ENCODE results near the gene CCBE1.
"Not testable (repeated sequence)": the region's sequence is repeated elsewhere in the genome, so short reads cannot be mapped to it uniquely, and the experiment has no call there.

The CCBE1 gene

DNA sequence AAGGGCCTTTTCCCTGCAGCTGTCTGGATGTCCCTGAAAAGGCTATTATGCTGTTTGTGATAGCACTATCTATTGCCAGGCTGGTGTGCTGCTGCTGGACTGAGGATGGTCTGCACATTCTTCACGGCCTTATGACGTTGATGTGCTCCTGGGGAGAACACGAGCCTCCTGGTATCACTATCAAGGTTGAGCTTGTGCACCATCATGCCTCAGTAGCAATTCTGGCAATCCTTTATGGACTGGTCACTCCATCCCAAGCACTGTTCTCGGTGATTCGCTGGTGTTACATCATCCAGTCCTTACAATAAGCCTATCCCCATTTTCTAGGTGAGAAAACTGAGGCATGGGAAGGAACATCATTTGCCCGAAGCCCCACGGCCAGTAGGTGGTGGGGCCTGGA is 18.2 kb upstream of the CCBE1 start:
- DNase-seq (ENCODE audit: low read depth), result no peak

GRCh38 chr18:59714096-59714495 is 16.9 kb upstream of the CCBE1 start:
- DNase-seq (ENCODE audit: low read depth), result not testable (repeated sequence)

- no peak for DNase-seq (ENCODE audit: low read depth)
Observed at GRCh38 chr18:59712311-59712710, 15.1 kb upstream of the CCBE1 start.

- DNase-seq (ENCODE audit: low read depth), result no peak
Observed at GRCh38 chr18:59708988-59709387, 11.8 kb upstream of the CCBE1 start.

GRCh38 chr18:59707306-59707705 is 10.1 kb upstream of the CCBE1 start:
- DNase-seq (ENCODE audit: low read depth), result no peak

DNA sequence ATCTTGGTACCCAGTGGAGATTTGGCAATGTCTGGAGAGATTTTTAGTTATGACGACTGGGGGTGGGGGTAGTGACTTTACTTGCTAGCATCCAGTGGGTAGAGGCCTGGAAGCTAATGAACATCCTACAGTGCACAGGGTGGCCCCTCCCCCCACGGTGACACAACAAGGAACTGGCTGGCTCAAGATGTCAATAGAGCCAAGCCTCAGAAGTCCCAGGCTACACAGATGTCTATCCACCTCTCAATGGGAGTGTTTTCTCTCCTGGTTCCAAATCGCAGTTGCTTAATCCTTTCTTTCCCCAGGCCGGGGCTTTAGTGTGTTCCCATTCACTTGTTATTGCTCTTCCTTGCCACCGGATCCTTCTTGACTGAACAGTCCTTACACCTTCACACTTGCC is 9.3 kb upstream of the CCBE1 start:
- DNase-seq (ENCODE audit: low read depth), result no peak

GRCh38 chr18:59705145-59705544 is 7.9 kb upstream of the CCBE1 start:
- DNase-seq (ENCODE audit: low read depth), result no peak

GRCh38 chr18:59704146-59704545 is 6.9 kb upstream of the CCBE1 start:
- DNase-seq (ENCODE audit: low read depth), result no peak

- no peak for DNase-seq (ENCODE audit: low read depth)
Observed at GRCh38 chr18:59701272-59701671, 4.0 kb upstream of the CCBE1 start.

DNA sequence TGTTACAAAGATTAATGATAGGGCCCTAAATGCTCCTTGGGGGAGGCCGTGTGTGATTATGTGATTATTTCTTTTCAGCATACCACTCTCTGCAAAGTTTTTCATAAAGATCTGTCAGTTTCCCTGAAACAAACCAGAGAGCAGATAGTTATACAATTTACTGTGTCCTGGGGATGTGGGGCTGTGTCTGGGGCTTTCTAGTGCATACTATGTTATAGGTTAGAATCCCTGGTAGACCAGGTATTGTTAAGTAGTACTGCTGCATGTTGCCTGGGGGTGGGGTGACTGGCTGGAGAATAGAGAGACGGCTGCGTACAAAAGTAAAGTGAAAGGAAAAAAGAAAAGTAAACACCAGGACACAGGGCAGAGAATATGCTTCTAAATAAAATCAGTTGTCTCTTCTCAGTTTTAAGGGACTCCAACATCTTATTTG is 3.3 kb upstream of the CCBE1 start:
- DNase-seq (ENCODE audit: low read depth), result no peak

GRCh38 chr18:59699750-59700534 is 2.7 kb upstream of the CCBE1 start:
- no peak for DNase-seq (ENCODE audit: low read depth)

DNA sequence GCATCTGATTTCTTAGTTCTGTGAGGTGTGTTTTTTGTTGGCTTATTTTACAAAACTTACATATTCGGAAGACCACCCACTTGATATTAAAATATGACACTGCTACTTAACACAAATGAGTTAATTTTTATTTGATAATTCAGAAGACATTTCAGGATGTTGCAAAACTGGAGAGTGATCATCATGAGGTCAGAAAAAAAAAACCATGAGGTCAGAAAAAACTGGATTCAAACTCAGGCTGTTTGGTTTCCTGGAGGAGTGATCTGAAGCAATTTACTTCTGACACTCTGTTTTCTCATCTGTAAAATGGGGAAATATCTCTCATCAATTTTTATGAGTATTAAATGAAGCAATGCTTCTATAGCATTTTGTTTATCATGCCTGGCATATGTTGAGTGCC is 1.8 kb upstream of the CCBE1 start:
- no peak for DNase-seq (ENCODE audit: low read depth)

GRCh38 chr18:59696311-59697235 is 650 bp downstream of the CCBE1 start:
- no peak for DNase-seq (ENCODE audit: low read depth)

DNA sequence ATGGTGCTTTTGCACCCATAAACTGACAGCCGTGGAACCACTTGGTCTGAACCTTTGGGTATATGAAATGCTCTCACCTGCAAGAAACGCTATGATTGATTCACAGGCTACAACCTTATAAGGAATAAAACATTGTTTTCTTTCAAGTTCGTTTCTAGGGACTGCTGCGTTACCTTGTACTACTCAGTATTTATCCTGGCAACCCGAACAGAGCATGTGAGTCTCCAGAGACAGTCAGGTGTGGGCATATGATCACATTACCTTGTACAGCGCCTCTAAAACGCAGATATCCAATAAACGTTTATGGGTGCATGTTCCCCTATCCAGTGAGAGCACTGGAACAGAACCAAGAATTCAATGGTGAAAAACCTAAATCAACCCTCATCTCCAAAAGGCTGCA is 1.7 kb downstream of the CCBE1 start:
- DNase-seq (ENCODE audit: low read depth), result no peak

- DNase-seq (ENCODE audit: low read depth), result no peak
Observed at GRCh38 chr18:59694824-59695223, 2.4 kb downstream of the CCBE1 start.

DNA sequence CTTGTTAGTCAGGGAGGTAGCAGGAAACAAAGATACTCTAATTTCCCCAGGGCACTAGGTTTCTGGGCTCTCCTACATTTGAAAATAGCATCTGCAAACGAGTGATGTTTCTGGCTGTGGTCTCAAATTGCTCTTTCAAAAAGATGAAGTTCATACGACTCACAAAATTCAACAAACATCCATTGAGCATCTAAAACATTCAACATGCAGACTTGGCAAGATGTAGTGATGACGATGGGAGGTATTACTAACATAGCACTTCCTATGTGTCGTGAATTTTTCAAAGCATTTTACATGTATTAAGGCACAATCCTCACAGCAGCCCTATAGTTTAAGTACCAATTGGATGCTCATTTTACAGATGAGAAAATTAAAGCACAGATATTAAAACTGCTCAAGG is 5.2 kb downstream of the CCBE1 start:
- DNase-seq (ENCODE audit: low read depth), result no peak

DNA sequence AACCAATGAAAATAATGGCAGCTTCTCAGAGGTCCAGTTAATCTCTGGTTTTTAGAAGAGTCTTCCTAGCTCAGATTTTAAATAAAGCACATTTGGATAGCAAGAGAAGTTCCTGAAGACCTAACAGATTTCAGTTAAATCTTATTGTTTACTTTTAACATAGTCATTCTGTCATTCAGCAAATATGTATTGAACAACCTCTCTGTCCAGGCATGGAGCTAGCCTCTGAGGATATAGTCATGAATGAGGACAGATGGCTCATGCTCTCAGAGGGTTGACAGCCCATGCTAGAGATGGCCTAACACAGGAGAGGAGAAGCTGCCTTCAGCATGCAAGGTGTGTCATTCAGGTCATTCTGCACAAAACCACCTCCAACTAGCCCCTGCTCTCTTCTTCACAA is 6.2 kb downstream of the CCBE1 start:
- no peak for DNase-seq (ENCODE audit: low read depth)

DNA sequence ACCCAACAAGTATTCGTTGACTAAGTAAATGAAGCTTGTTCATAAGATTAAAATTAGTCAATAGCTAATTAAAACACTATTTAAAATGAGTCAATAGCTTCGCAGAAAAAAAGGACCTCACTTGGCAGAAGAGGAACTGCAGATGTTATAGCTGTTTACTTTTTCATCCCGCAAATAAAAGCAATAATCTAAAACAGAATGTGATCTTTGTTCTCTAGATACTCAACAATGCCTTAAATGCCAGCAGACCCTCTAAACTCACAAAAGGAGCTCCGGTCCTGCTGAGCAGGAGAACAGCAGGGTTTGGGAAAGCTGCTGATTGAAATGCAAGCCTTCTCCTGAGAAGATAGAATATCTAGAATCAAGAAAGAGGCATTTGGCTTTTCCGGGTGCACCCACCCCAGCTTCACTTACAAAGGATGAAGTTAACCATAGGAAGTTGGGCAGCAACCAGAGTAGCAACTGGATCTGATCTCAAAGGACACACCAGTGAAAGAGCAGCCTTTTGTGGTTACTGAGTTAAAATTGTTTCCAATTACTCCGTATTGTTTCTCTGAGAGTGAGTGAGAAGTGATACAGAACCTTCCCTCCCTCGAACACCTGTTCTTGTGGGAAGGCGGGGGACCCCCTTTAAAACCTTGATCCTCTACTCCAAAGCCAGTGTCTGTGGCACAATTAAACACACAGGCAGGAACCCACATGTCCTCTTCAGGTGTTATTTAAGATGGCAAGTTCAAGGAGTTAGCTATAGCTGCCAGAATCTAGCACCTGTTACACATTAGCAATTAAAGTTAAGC is 6.8 kb downstream of the CCBE1 start:
- DNase-seq (ENCODE audit: low read depth), result no peak

GRCh38 chr18:59689756-59690155 is 7.5 kb downstream of the CCBE1 start:
- DNase-seq (ENCODE audit: low read depth), result no peak

DNA sequence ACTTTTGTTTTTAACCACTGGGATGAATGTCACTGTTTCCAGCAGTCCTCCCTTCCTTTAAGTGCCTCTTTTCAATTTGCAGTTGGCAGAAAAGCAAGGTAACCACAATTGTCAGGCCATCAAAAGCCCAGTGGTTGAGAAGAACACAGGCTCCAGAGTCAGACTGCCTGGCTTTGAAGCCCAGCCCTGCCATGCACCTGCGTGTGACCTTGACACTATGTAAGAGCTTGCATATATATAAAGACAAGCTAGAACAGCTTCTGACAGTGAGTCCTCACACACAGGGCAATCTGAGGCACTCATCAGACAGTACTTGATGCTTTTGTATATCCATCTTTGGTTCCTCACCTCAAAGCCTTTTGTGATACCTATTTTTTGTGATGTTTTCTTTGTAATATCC is 11.0 kb downstream of the CCBE1 start:
- no peak for DNase-seq (ENCODE audit: low read depth)

DNA sequence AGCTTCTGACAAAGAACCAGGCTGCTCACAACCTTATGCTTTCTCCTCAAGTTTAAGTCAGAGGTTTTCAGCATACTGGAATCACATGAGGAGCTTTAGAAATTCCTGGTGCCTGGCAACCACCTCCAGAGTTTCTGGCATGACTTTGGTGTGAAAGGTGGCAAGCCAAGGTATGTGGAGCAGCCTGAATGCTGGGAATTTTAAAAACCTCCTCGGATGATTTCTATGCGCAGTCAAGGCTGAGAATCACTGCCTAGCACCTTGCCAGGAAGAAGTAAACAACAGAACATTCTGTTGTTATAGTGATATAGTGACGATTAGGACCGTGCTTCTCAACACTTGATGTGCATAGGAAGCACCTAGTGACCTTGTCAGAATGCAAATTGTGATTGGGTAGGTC is 11.7 kb downstream of the CCBE1 start:
- no peak for DNase-seq (ENCODE audit: low read depth)

- DNase-seq (ENCODE audit: low read depth), result no peak
Observed at GRCh38 chr18:59684777-59685176, 12.4 kb downstream of the CCBE1 start.
